ENCODE data around the gene PPP3R1. TPM values are rescaled to one million over a fixed set of nuclear protein-coding genes. Genes with fewer than 3 reads are reported as not detected.

The PPP3R1 gene
- total and polyA plus RNA-seq, 10 of the 15 experiments (the other 5 are each of a cell fraction or from before 2014, with no cell fraction given): 1.5 to 61.0 (median 15.8) TPM

DNA sequence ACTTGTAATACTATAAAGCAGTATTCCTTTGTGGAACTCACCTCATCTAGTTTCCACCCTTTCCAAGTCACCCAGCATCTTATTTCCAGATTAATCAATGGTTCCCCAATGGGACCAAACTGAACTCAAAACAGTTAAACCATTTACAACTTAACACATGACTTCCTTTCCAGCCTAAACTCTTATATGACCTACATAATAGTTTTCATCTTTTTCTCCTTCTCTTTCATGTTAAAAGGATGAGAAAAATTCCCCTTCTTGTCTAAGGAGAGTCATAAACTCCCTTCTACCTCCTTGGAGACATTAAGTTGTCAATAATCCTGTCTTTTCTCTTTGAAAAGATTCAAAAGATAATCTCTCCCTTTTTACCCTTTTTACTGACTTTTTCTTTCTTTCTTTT, 6.7 kb downstream of the PPP3R1 start:
- H3K4me1 ChIP-seq (ENCODE audit: control insufficient read depth, insufficient read depth, low read length): peaks cover 3% of the 10 kb centered on the region
- RAD21 ChIA-PET (ENCODE audit: unreplicated experiment): interaction anchor here (1.5 to 2.0 kb wide), 2 partner anchors 26 to 50 kb away, joined by 3 to 7 read pairs; no protein-coding TSS in a partner anchor
- H3K36me3 ChIP-seq (ENCODE audit: control insufficient read depth in 2 of 2, insufficient read depth in 2 of 2, low read length in 1 of 2): peaks cover 0 to 8% of the 10 kb centered on the region in 2 experiments; a peak in 2 of 4 replicates
- peaks cover 2% of the 10 kb centered on the region for H4K20me1 ChIP-seq (ENCODE audit: control insufficient read depth, insufficient read depth)
- H3K79me2 ChIP-seq (ENCODE audit: control insufficient read depth, insufficient read depth, low read length): peaks cover 100% of the 10 kb centered on the region
- no peak overlapping the region for H3K27ac ChIP-seq (ENCODE audit: control insufficient read depth, insufficient read depth)
- TF ChIP-seq, protein P1, sequence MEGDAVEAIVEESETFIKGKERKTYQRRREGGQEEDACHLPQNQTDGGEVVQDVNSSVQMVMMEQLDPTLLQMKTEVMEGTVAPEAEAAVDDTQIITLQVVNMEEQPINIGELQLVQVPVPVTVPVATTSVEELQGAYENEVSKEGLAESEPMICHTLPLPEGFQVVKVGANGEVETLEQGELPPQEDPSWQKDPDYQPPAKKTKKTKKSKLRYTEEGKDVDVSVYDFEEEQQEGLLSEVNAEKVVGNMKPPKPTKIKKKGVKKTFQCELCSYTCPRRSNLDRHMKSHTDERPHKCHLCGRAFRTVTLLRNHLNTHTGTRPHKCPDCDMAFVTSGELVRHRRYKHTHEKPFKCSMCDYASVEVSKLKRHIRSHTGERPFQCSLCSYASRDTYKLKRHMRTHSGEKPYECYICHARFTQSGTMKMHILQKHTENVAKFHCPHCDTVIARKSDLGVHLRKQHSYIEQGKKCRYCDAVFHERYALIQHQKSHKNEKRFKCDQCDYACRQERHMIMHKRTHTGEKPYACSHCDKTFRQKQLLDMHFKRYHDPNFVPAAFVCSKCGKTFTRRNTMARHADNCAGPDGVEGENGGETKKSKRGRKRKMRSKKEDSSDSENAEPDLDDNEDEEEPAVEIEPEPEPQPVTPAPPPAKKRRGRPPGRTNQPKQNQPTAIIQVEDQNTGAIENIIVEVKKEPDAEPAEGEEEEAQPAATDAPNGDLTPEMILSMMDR (IDR thresholded peaks at IDR 0.05 in 2 of 3, conservative IDR thresholded peaks at IDR 0.05 in 1 of 3; ENCODE audit: control insufficient read depth in 2 of 3, extremely low read depth in 1 of 3, insufficient read depth in 1 of 3, low read depth in 3 of 3, low read length in 3 of 3): no peak
- no peak for TF ChIP-seq IRF4 (IDR thresholded peaks at IDR 0.05; ENCODE audit: low read depth, low read length)
- no peak for ATAC-seq
- SMC1A ChIA-PET (ENCODE audit: uncharacterized antibody, unreplicated experiment): interaction anchor here (1.3 to 2.2 kb wide), 3 partner anchors 9 to 49 kb away, joined by 3 to 13 read pairs (median 8); no protein-coding TSS in a partner anchor
- no peak overlapping the region for H3K9ac ChIP-seq (ENCODE audit: control insufficient read depth, insufficient read depth, low read length)
- no TSS peak for BruUV-seq (replicated peaks)
- no peaks in the 10 kb centered on the region; the same call in 1 of the 3 replicates for H3K9me3 ChIP-seq (replicated peaks; ENCODE audit: control insufficient read depth, insufficient read depth, low read length)
- no peak for FAIRE-seq
- POLR2A ChIA-PET: interaction anchor here (1.5 kb wide), 1 partner anchor 17 kb away, joined by 3 read pairs; no protein-coding TSS in a partner anchor
- no peaks in the 10 kb centered on the region for H3K27me3 ChIP-seq (replicated peaks in 1 of 2; ENCODE audit: control insufficient read depth in 2 of 2, insufficient read depth in 2 of 2, low read length in 1 of 2)
- H3K4me2 ChIP-seq (ENCODE audit: control insufficient read depth, insufficient read depth): peak overlapping the region; percentile 7; the same call in 1 of the 2 replicates
- intact Hi-C loops (cut with micrococcal nuclease; ENCODE audit: unreplicated experiment): no loop called here
- in situ Hi-C loops (cut with MboI): no loop called here
- CTCF ChIA-PET: interaction anchor here (1.3 to 4.3 kb wide), 9 partner anchors 9 to 218 kb away, joined by 3 to 35 read pairs (median 4); no protein-coding TSS in a partner anchor
- H2AFZ ChIP-seq (ENCODE audit: control insufficient read depth, low read depth, low read length): no peak overlapping the region
- no peak for DNase-seq (ENCODE audit: low read depth, low spot score)
- no peak overlapping the region for H3K4me3 ChIP-seq

DNA sequence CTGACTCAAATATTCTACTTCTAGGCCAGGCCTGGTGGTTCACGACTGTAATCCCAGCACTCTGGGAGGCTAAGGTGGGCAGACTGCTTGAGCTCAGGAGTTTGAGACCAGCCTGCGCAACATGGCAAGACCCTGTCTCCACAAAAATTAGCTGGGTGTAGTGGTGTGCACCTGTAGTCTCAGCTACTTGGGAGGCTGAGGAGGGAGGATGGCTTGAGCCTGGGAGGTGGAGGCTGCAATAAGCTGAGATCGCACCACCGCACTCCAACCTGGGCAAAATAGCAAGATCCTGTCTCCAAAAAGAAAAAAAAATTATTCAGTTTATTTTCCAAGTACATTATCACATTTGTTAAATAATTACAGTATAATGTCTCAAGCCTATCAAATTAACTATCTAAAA, 7.3 kb downstream of the PPP3R1 start:
- BruUV-seq (replicated peaks): no TSS peak

More for the DNA sequence above, 7.3 kb downstream of the PPP3R1 start:
- H2AFZ ChIP-seq (ENCODE audit: control insufficient read depth, low read depth, low read length): no peak overlapping the region
- ATAC-seq (no peak), DNase-seq (ENCODE audit: low read depth, low spot score) (no peak), FAIRE-seq (no peak)
- no peak overlapping the region for H3K4me3 ChIP-seq
- no peaks in the 10 kb centered on the region for H3K27me3 ChIP-seq (replicated peaks in 1 of 2; ENCODE audit: control insufficient read depth in 2 of 2, insufficient read depth in 2 of 2, low read length in 1 of 2)
- no peak overlapping the region for H3K9ac ChIP-seq (ENCODE audit: control insufficient read depth, insufficient read depth, low read length)
- WGBS (ENCODE audit: insufficient coverage, insufficient replicate concordance, low lambda C conversion rate, missing lambda C conversion rate): 100% methylated on average over 4 of the region's 4 CpGs
- ChIA-PET RAD21 (ENCODE audit: unreplicated experiment) (interaction anchor here (1.1 to 2.0 kb wide), 7 partner anchors 9 to 123 kb away, joined by 3 to 7 read pairs (median 3); no protein-coding TSS in a partner anchor), SMC1A (ENCODE audit: uncharacterized antibody, unreplicated experiment) (interaction anchor here (0.6 to 2.6 kb wide), 7 partner anchors 9 to 122 kb away, joined by 3 to 14 read pairs (median 5); partner anchors contain the start of gene PNO1), CTCF (interaction anchor here (1.0 to 4.3 kb wide), 14 partner anchors 9 to 222 kb away, joined by 3 to 35 read pairs (median 4); partner anchors contain the start of genes APLF and FBXO48), POLR2A (interaction anchor here (1.5 kb wide), 2 partner anchors 9 to 17 kb away, joined by 3 to 5 read pairs; no protein-coding TSS in a partner anchor)
- peaks cover 0 to 8% of the 10 kb centered on the region in 2 experiments; a peak in 2 of 4 replicates for H3K36me3 ChIP-seq (ENCODE audit: control insufficient read depth in 2 of 2, insufficient read depth in 2 of 2, low read length in 1 of 2)
- H3K27ac ChIP-seq (ENCODE audit: control insufficient read depth, insufficient read depth): no peak overlapping the region
- H3K4me1 ChIP-seq (ENCODE audit: control insufficient read depth, insufficient read depth, low read length): peaks cover 3% of the 10 kb centered on the region
- no peak overlapping the region; the same call in 1 of the 2 replicates for H3K4me2 ChIP-seq (ENCODE audit: control insufficient read depth, insufficient read depth)
- H4K20me1 ChIP-seq (ENCODE audit: control insufficient read depth, insufficient read depth): peaks cover 2% of the 10 kb centered on the region
- TF ChIP-seq RB1 (IDR thresholded peaks at IDR 0.05; ENCODE audit: borderline replicate concordance) (no peak), TBL1XR1 (IDR thresholded peaks at IDR 0.05; ENCODE audit: low read depth, low read length) (no peak), EED (IDR thresholded peaks at IDR 0.05; ENCODE audit: low read depth) (no peak), RCOR1 (conservative IDR thresholded peaks at IDR 0.05; ENCODE audit: low read depth, low read length) (no peak), GABPA (IDR thresholded peaks at IDR 0.05; ENCODE audit: low read depth) (no peak), SUZ12 (IDR thresholded peaks at IDR 0.05; ENCODE audit: unreplicated experiment) (no peak), POLR2AphosphoS5 (IDR thresholded peaks at IDR 0.05; ENCODE audit: low read length) (no peak), NFYA (IDR thresholded peaks at IDR 0.05; ENCODE audit: borderline replicate concordance, low read depth, low read length) (no peak), SPI1 (IDR thresholded peaks at IDR 0.05; ENCODE audit: borderline replicate concordance, insufficient read depth, low read depth, low read length) (no peak)
- TF ChIP-seq, protein P2, sequence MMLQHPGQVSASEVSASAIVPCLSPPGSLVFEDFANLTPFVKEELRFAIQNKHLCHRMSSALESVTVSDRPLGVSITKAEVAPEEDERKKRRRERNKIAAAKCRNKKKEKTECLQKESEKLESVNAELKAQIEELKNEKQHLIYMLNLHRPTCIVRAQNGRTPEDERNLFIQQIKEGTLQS (IDR thresholded peaks at IDR 0.05; ENCODE audit: borderline replicate concordance, extremely low read depth, low read depth, low read length): no peak
- TF ChIP-seq, protein P3, sequence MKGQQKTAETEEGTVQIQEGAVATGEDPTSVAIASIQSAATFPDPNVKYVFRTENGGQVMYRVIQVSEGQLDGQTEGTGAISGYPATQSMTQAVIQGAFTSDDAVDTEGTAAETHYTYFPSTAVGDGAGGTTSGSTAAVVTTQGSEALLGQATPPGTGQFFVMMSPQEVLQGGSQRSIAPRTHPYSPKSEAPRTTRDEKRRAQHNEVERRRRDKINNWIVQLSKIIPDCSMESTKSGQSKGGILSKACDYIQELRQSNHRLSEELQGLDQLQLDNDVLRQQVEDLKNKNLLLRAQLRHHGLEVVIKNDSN (IDR thresholded peaks at IDR 0.05; ENCODE audit: borderline replicate concordance, extremely low read length, insufficient read depth, low read depth, low read length): no peak
- in situ Hi-C loops (cut with MboI): no loop called here
- H3K9me3 ChIP-seq (replicated peaks; ENCODE audit: control insufficient read depth, insufficient read depth, low read length): no peaks in the 10 kb centered on the region; the same call in 1 of the 3 replicates
- H3K79me2 ChIP-seq (ENCODE audit: control insufficient read depth, insufficient read depth, low read length): peaks cover 100% of the 10 kb centered on the region
- intact Hi-C loops (cut with micrococcal nuclease; ENCODE audit: unreplicated experiment): no loop called here

Data from GM12878 (cell line).